ENCODE data around the gene FOXN3.

The FOXN3 gene

DNA sequence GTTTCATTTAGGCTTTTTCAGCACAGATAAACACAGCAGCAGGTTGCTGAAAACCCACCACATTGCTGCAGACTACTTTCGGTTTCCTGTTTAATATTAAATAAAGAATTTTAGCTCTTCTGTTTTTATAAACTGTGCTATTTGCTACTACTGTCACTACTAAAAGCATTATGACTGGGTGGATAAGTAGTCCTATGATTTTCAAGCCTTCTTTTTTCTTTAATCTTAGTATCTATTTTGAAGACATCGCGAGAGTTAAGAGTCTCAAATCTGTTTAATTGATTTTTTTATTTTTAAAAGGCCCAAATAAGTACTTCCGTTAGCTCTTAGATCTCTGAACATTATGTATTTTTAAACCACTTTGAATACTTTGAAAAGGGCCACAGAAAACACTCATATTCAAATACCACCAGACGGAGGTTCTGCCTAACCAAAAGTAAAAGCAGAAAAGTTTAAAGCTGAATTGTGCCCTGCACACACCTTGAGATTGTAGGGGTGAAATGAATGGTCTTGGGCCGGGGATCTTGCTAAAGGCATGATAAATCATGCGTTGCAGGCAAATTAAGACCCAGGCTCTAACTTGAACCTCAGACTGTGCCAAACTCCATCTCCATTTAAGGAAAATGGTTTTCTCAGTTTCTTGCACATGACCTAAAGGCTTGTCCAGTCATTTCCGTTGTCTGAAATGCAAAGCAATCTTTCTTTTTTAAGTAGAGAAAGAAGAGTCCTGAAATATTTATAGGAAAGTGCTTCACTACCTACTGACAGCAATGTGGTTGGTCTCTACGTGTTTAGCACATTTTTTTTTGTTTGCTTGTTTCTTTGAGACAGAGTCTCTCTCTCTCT, 13.6 kb upstream of the FOXN3 start:
- DNase-seq, result no peak

DNA sequence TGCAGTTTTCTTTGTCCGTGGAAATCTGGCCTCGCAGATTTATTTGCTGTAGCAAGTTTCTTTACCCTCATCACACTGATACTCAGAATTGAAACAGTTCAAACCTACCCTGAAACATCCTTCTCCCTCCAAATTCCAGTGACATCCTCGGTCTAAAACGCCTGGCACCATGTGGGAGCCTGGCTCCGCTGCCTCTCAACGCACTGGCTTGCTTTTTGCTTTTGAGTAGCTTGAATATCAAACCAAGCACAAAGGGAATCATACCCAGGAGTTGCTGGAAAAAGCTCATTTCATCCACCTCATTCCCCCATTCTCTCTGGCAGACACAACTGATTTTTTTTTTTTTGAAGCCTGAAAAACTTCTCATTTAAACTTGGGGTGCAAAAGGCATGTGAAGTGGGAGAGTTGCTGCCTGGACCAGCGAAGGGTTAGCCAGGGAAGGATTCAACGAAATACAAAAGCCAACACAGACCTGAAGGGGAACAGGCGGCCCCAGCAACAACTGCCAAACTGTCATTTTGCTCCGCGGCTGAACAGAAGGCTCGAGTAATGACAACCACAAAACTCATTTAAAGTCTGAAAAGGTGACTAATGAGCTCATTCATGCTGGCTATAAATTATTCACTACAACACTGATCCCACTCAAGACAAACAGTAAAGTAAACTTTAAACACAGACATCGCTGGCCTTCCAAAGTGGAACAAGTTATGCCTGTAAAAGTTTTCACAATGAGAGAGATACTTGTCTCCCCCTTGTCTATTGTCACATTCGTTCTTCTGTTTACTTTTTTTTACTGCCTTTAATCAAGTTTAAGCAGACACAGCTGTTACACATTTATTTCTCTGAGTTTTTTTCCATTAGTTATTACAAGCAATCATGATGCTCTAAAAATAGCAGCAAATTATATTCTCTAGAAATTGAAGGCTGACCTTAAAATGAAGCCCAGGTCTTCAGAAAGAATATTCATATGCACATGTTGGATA, 12.5 kb upstream of the FOXN3 start:
- peak; percentile 54 for DNase-seq

DNA sequence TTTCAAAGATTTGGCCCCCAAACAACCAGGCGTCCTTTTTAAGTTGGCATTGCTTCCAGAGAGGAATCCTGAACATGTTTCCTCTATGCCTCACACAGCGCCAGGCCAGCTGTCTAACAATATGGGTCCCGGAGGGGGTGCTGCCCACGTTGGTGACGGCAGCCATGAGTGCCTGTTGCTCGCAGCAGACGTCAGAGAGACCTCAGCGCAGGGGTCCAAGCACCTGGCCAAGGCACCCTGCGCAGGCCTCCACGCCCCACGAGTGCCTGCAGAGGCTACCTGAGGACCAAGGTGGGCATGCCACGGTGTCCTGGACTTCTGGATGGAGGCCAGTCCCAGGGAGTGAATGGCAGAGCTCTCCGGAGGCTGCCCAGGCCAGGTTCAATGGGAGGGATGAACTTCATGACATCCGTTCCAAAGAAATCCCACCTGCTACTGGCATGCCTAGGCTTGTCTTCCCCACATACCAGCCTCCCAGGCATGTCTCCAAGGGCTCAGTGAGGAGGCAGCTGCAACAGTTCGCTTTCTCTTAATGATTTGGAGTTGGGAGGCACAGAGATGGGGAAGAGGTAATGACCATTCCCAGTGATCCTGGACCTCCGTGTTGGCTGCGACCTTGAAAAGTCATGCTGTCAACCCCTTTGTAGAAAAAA, 11.6 kb upstream of the FOXN3 start:
- DNase-seq, result no peak

- DNase-seq, result no peak
Measured at GRCh38 chr14:89428173-89428523, 11.1 kb upstream of the FOXN3 start.

- no peak for DNase-seq
Measured at GRCh38 chr14:89427426-89428172, 10.6 kb upstream of the FOXN3 start.

DNA sequence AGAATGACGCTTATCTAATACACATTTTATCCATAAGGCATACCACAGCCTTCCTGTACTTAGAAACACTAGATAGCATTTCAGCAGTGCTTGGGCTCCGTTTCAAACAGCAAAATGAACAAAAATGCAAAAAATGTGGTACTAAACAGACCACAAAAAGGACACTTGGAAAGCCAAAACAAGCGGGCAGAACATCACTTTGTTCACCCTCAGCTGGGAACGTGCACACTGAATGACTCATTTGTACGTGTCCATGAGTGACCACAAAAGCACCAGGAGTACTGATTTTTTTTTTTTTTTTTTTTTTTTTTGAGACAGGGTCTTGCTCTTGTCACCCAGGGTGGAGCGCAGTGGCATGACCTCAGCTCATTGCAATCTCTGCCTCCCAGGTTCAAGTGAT, 8.9 kb upstream of the FOXN3 start:
- no peak for DNase-seq

DNA sequence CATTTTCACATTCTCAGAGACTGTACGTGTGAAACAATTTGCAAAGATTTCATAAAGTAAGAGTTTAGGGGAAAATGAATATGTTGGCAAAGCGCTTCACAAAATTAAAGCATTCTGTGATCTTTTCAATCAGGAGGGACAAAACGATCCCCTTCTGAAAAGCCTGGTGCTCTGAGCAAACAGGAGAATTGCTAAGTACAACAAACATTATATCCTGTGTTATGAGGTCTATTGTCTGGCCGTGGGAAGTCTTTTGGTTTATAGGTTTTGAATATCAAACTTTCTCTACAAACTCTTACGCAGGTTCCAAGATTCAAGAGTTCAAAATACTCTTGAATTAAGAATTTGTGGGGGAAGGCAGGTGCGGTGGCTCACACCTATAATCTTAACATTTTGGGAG, 7.2 kb upstream of the FOXN3 start:
- DNase-seq, result no peak

- no peak for DNase-seq
Measured at GRCh38 chr14:89422952-89423345, 5.9 kb upstream of the FOXN3 start.

- no peak for DNase-seq
Measured at GRCh38 chr14:89422181-89422951, 5.3 kb upstream of the FOXN3 start.

DNA sequence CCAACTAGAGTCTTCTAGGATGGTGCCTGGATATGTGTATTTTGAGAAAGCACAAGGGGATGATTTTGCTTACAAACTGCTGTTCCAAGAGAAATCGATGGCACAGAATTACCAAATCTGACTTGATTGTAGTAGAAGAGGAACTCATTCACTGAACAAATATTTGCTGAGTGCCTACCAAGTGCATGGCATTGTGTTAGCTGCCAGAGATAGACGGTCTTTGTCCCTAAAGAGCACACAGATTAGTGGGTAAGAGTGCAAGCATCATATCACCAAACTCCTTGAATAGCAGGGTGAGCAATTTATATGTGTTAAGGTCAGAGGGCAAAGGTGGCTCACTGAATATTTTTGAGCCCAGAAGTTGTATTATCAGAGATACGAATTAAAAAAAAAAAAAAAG, 3.5 kb upstream of the FOXN3 start:
- peak; percentile 61 for DNase-seq

- no peak for DNase-seq
Measured at GRCh38 chr14:89419973-89420482, 3.0 kb upstream of the FOXN3 start.

DNA sequence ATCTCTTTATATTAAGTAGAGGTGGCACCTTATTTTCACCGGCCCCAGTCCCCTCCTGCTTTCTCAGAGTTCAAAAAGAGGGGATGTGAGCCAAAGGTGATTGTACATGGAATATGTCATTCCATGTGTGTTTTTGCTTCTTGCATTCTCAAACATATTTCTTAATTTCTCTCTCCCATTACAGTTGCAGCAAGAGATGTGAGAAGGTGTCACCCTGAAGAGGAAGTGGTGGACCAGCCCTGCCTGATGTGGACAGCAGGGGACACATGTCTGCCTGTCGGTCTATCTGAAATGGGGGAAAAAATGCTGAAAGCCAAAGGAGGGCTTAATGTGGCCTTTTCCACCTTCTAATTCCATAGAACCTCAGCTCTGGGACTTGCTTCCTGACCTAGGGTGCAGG, 1.9 kb upstream of the FOXN3 start:
- DNase-seq, result no peak

GRCh38 chr14:89418452-89418851, 1.4 kb upstream of the FOXN3 start:
- DNase-seq, result no peak

- peak; percentile 57 for DNase-seq
Measured at GRCh38 chr14:89417465-89418225, 612 bp upstream of the FOXN3 start.

DNA sequence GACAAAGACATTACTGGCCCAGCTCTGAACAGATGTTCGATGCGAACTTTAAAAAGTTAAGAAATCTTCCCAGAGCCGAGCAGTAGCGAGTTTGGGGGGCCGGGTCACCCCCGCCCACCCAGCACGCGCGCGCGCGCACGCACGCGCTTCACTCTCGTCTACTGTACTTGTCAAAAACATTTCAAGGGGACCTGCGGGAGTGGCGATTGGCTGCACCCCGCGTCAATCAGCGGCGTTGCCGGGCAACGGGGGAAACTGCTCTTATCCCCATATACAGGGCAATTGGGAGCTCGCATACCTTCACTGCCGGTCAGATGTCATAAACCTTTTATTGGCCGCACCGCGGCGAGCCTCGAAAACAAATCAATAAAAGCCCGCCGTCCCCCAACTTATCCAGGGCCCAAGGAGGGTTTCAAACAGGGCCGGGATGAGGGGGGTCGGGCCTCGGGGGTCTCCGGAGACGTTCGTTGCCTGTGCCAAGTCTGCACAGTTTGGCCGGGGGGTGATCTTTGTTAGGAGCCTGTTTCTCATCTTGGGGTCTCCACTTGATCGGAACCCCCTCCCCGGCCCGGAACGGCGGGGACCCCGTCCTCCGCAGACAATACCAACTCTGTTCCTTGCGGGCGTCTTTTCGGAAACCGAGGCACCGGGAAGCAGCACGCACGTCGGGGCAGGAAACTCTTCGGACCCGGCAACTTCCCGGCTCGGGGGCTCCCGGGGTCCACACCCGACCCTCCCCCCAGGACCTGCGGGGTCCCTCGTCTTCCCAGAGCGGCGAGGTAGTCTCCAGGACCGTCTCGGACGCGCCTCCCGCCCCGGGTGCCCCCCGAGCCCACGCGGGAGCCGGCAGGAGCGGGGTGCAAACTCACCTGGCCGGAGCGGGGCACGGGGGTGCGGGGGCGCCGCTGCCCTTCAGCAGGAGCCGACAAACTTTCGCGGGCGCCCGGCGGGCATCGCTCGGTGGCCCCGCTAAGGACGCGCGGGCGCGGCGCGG, 734 bp downstream of the FOXN3 start:
- peak; percentile 90 for DNase-seq

DNA sequence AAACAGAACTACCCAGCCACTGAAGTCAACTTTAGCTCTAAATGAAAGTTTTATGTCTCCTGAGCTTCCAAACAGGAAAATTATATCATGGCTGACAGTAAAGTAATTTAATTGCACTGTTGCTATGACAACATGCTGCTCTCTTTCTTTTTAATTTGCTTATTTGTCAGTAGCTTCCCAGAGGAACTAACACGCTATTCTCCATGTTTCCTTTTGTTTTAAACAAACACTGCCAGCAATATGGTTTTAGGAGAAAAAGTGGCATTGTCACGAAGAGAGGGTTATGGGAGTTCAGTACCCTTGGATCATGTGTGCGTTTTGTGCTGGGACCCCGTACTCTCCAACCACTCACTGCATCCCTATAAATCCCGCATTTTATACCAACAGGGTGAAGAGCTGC, 1.9 kb downstream of the FOXN3 start:
- DNase-seq, result no peak

DNA sequence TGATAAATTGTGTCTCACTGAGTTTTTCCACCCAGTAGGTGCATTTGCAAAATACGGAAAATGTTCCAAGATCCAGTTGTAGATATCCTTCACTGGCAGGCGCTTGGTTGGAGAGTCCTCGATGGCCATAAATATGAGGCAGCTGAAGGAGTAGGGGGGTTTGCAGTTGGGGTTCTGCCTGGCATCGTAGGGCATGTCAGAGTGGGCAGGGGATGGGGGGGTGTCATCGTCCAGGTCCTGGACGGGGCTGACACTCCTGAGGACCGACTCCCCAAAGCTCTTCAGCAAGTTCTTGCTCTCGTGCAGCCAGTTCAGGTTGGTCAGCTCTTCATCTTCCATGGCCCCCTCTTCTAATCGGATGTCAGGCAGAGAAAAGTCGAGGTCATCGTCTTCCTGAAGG, 5.1 kb downstream of the FOXN3 start:
- DNase-seq, result no peak

- DNase-seq, result no peak
Measured at GRCh38 chr14:89409961-89410360, 7.1 kb downstream of the FOXN3 start.

GRCh38 chr14:89408907-89409700, 7.9 kb downstream of the FOXN3 start:
- DNase-seq, result no peak
